Lung (tissue), 12 donors: ENCODE measurements around the gene AKAP8L. TPM values are rescaled to one million over a fixed set of nuclear protein-coding genes. Genes with fewer than 3 reads are reported as not detected.
"Not testable (repeated sequence)": the region's sequence is repeated elsewhere in the genome, so short reads cannot be mapped to it uniquely, and the experiment has no call there.

Experiments used
- ATAC-seq: fragments of 200-7000 bp; cut with Tn5 transposase; one replicate; pipeline ENCODE4 v1.9.1; 2020; ENCODE audit warnings: moderate number of reproducible peaks; ENCODE audit not compliant: insufficient read depth, low FRiP score
- DNase-seq, 3 donors: peaks; one replicate each; pipeline ENCODE4 v3.0.0-alpha.2; 2013 to 2017
- H3K27ac ChIP-seq, 2 donors: one replicate each; pipeline ENCODE4 v1.5.1; 2013; ENCODE audit warnings: mild to moderate bottlenecking in 2 of 2, moderate library complexity in 2 of 2, control low read depth in 1 of 2, inconsistent platforms in 1 of 2, low read depth in 1 of 2, low read length in 1 of 2
- H3K27me3 ChIP-seq, 3 donors: one replicate each; pipeline ENCODE4 v1.5.1; 2013; ENCODE audit warnings: low read length in 2 of 3; ENCODE audit not compliant: control insufficient read depth in 3 of 3, insufficient read depth in 3 of 3
- H3K36me3 ChIP-seq, 4 donors: one replicate each; pipeline ENCODE4 v1.5.1; 2013; ENCODE audit warnings: low read length in 4 of 4, mild to moderate bottlenecking in 1 of 4, moderate library complexity in 1 of 4; ENCODE audit not compliant: control insufficient read depth in 4 of 4, insufficient read depth in 4 of 4
- H3K4me1 ChIP-seq, 5 donors: one replicate each; pipeline ENCODE4 v1.5.1; 2013; ENCODE audit warnings: low read length in 5 of 5, mild to moderate bottlenecking in 2 of 5, moderate library complexity in 1 of 5; ENCODE audit not compliant: control insufficient read depth in 5 of 5, insufficient read depth in 5 of 5
- H3K4me3 ChIP-seq: one replicate; pipeline ENCODE4 v1.5.1; 2013; ENCODE audit warnings: mild to moderate bottlenecking, control low read depth, moderate library complexity
- H3K9ac ChIP-seq, 2 donors: one replicate each; pipeline ENCODE4 v1.5.1; 2013; ENCODE audit warnings: low read length in 2 of 2, control low read depth in 1 of 2; ENCODE audit not compliant: insufficient read depth in 1 of 2
- H3K9me3 ChIP-seq, 4 donors: one replicate each; pipeline ENCODE4 v1.5.1; 2013; ENCODE audit warnings: low read length in 3 of 4, mild to moderate bottlenecking in 1 of 4, moderate library complexity in 1 of 4; ENCODE audit not compliant: control insufficient read depth in 4 of 4, insufficient read depth in 3 of 4
- CTCF ChIP-seq: IDR thresholded peaks from 2 replicates; pipeline ENCODE4 v1.5.1; 2012; ENCODE audit warnings: mild to moderate bottlenecking; ENCODE audit errors: control extremely low read depth, extremely low read depth
- WGBS, 2 donors: extraction: QIAGEN DNeasy Blood & Tissue Kit; methylation state at CpG; one replicate each; pipeline ENCODE4 v1.1.7; 2013; 5-methylcytosine and 5-hydroxymethylcytosine counted together
- polyA plus RNA-seq, 2 donors: library from polyadenylated mRNA; stranded (reverse); fragments of 200-250 nt; gene quantifications; one replicate each; pipeline ENCODE4 v1.2.1, GENCODE V29; 2013
- total RNA-seq, 2 donors: library from RNA; depleted of rRNA in 1 of 2; stranded (reverse); fragments of >200 nt in 1 of 2; gene quantifications; one replicate each; pipeline ENCODE4 v1.2.1, GENCODE V29; 2014 to 2021
- donor health status: control.
- donor health status: control.
- donor health status: Bipolar disorder and iron deficiency.
- donor health status: healthy.
- donor health status: DM: yes; HTN: yes; CAD: no.

Gene AKAP8L
- total and polyA plus RNA-seq, 4 donors = 52.5 to 118 (median 80.2) TPM

DNA sequence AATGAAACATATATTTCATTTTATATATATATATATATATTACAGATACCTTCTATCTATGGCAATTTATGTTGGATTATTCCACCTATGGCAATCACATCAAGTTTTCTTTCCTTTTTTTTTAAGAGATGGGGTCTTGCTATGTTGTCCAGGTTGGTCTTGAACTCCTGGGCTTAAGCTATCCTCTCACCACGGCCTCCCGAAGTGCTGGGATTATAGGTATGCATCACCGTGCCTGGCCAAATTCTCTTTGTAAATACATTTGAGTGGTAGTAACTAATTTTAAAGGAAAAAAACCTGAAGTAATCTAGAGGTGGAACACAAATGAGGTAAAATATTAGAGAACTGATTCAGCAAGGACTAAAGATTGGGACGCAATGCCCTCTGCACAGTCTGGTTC, 64.9 kb downstream of the AKAP8L start:
- no peaks in the 10 kb centered on the region for H3K4me1 ChIP-seq
- H3K27me3 ChIP-seq = no peaks in the 10 kb centered on the region
- ATAC-seq (no peak), DNase-seq (no peak)
- peaks cover 22 to 42% (median 30%) of the 10 kb centered on the region in 4 donors for H3K36me3 ChIP-seq
- H3K9ac ChIP-seq = no peak overlapping the region
- TF ChIP-seq CTCF = no peak
- H3K27ac ChIP-seq = no peak overlapping the region
- WGBS, 2 donors = 88 to 90% methylated on average over 4 of the region's 4 CpGs
- H3K4me3 ChIP-seq = no peak overlapping the region
- H3K9me3 ChIP-seq = no peaks in the 10 kb centered on the region

DNA sequence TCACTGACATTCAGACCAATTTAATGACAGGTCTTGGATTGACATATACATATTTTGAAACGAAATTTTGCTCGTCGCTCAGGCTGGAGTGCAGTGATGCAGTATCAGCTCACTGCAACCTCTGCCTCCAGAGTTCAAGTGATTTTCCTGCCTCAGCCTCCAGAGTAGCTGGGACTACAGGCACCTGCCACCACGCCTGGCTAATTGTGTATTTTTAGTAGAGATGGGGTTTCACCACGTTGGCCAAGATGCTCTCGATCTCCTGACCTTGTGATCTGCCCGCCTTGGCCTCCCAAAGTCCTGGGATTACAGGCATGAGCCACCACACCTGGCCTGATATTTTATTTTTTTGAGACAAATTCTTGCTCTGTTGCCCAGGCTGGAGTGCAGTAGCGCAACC, 66.3 kb downstream of the AKAP8L start:
- not testable (repeated sequence) for H3K27ac ChIP-seq, H3K27me3 ChIP-seq, ATAC-seq, DNase-seq, H3K9me3 ChIP-seq, H3K9ac ChIP-seq, H3K4me1 ChIP-seq, H3K4me3 ChIP-seq
- WGBS, 2 donors = 93 to 95% methylated on average over 8 of the region's 8 CpGs
- H3K36me3 ChIP-seq = peaks cover 9 to 29% (median 18%) of the 10 kb centered on the region in 4 donors

GRCh38 chr19:15341328-15341727, 77.5 kb downstream of the AKAP8L start:
- DNase-seq, H3K36me3 ChIP-seq, H3K4me1 ChIP-seq, H3K27ac ChIP-seq, ATAC-seq, H3K9me3 ChIP-seq, H3K4me3 ChIP-seq, H3K9ac ChIP-seq, H3K27me3 ChIP-seq: not testable (repeated sequence)
- WGBS, 2 donors = 98 to 99% methylated on average over 11 of the region's 11 CpGs

GRCh38 chr19:15340086-15340485, 78.7 kb downstream of the AKAP8L start:
- Histone ChIP-seq H3K4me3 (no peak overlapping the region), H3K9me3 (no peaks in the 10 kb centered on the region), H3K27me3 (no peaks in the 10 kb centered on the region), H3K36me3 (peaks cover 0 to 3% (median under 1%) of the 10 kb centered on the region in 4 donors), H3K4me1 (no peaks in the 10 kb centered on the region), H3K9ac (no peak overlapping the region), H3K27ac (no peak overlapping the region)
- DNase-seq (no peak), ATAC-seq (no peak)
- no peak for TF ChIP-seq CTCF
- 95 to 97% methylated on average over 4 of the region's 4 CpGs for WGBS, 2 donors
